Measurements from ENCODE around the gene RASGRP2. TPM values are rescaled to one million over a fixed set of nuclear protein-coding genes. Genes with fewer than 3 reads are reported as not detected.

Gene RASGRP2
- total and polyA plus RNA-seq, 2 of the 8 experiments (the other 6 are each of a cell fraction or from before 2014, with no cell fraction given), result 40.6 to 45.7 TPM

- TF ChIP-seq RFX5 (IDR thresholded peaks at IDR 0.05; ENCODE audit: borderline replicate concordance, low read depth, low read length) (no peak), ASH2L (IDR thresholded peaks at IDR 0.05; ENCODE audit: low read length) (no peak), CREB1 (IDR thresholded peaks at IDR 0.05) (no peak), RAD21 (IDR thresholded peaks at IDR 0.05 in 1 of 2, conservative IDR thresholded peaks at IDR 0.05 in 1 of 2; ENCODE audit: low read depth in 2 of 2, low read length in 2 of 2) (no peak)
These were observed 11.9 kb upstream of the RASGRP2 start (continued) for GRCh38 chr11:64755681-64756361.
